ENCODE data around the gene POLD2.
"Not testable (repeated sequence)": the region's sequence is repeated elsewhere in the genome, so short reads cannot be mapped to it uniquely, and the experiment has no call there.

POLD2 gene

GRCh38 chr7:44133295-44133694, 9.9 kb upstream of the POLD2 start:
- no peak for DNase-seq (ENCODE audit: low read depth)
- H3K4me3 ChIP-seq (ENCODE audit: low read depth, low read length): no peak overlapping the region
- no peak for TF ChIP-seq CTCF (IDR thresholded peaks at IDR 0.05; ENCODE audit: insufficient read depth, low read depth, low read length, missing control alignments)

GRCh38 chr7:44132039-44132438, 8.7 kb upstream of the POLD2 start:
- no peak for DNase-seq (ENCODE audit: low read depth)
- no peak overlapping the region for H3K4me3 ChIP-seq (ENCODE audit: low read depth, low read length)
- TF ChIP-seq CTCF (IDR thresholded peaks at IDR 0.05; ENCODE audit: insufficient read depth, low read depth, low read length, missing control alignments): no peak

GRCh38 chr7:44131173-44132029, 8.1 kb upstream of the POLD2 start:
- DNase-seq (ENCODE audit: low read depth): peak; percentile 18

GRCh38 chr7:44128721-44129582, 5.6 kb upstream of the POLD2 start:
- TF ChIP-seq CTCF (IDR thresholded peaks at IDR 0.05; ENCODE audit: insufficient read depth, low read depth, low read length, missing control alignments): no peak
- no peak for DNase-seq (ENCODE audit: low read depth)
- H3K4me3 ChIP-seq (ENCODE audit: low read depth, low read length): no peak overlapping the region

More at GRCh38 chr7:44131173-44132029, 8.1 kb upstream of the POLD2 start:
- H3K4me3 ChIP-seq (ENCODE audit: low read depth, low read length): no peak overlapping the region
- peak; percentile 24 for TF ChIP-seq CTCF (IDR thresholded peaks at IDR 0.05; ENCODE audit: insufficient read depth, low read depth, low read length, missing control alignments)

- no peak overlapping the region for H3K4me3 ChIP-seq (ENCODE audit: low read depth, low read length)
- no peak for DNase-seq (ENCODE audit: low read depth)
- TF ChIP-seq CTCF (IDR thresholded peaks at IDR 0.05; ENCODE audit: insufficient read depth, low read depth, low read length, missing control alignments): no peak
Observed at GRCh38 chr7:44127161-44127560, 3.8 kb upstream of the POLD2 start.

- DNase-seq (ENCODE audit: low read depth); H3K4me3 ChIP-seq (ENCODE audit: low read depth, low read length): not testable (repeated sequence)
Observed at GRCh38 chr7:44126574-44126973, 3.2 kb upstream of the POLD2 start.

GRCh38 chr7:44124822-44125202, 1.5 kb upstream of the POLD2 start:
- no peak for DNase-seq (ENCODE audit: low read depth)
- no peak for TF ChIP-seq CTCF (IDR thresholded peaks at IDR 0.05; ENCODE audit: insufficient read depth, low read depth, low read length, missing control alignments)
- no peak overlapping the region for H3K4me3 ChIP-seq (ENCODE audit: low read depth, low read length)
